Uterus (tissue), 2 donors: ENCODE measurements around the gene CDH13.

ENCODE experiments used
- CTCF ChIP-seq, 4 experiments: fragments of 200-600 bp in 2 of 4; fragments of 450-650 bp in 2 of 4; sonication (generic) in 2 of 4; IDR thresholded peaks; one replicate each; pipeline ENCODE4 v1.5.1; 2016 to 2019; ENCODE audit warnings: antibody characterized with exemption in 4 of 4, mild to moderate bottlenecking in 2 of 4, moderate library complexity in 1 of 4
- POLR2A ChIP-seq, 2 donors: fragments of 450-650 bp; IDR thresholded peaks; one replicate each; pipeline ENCODE4 v1.6.1; 2016; ENCODE audit warnings: antibody characterized with exemption in 2 of 2, mild to moderate bottlenecking in 1 of 2, moderate library complexity in 1 of 2

GRCh38 chr16:83083361-83083760, 456.6 kb downstream of the CDH13 start:
- TF ChIP-seq POLR2A (IDR thresholded peaks at IDR 0.05) = no peak
- TF ChIP-seq CTCF (IDR thresholded peaks at IDR 0.05) = no peak
